Measurements from ENCODE around the gene HABP2.
A peak's percentile ranks its signal among the peaks of the same experiment; 100 is the strongest.

Gene HABP2

GRCh38 chr10:113538151-113538550 is 14.7 kb upstream of the HABP2 start:
- H3K36me3 ChIP-seq (ENCODE audit: control insufficient read depth in 2 of 2, insufficient read depth in 1 of 2, low read length in 2 of 2), result no peaks in the 10 kb centered on the region
- POLR2A ChIA-PET, result no interaction called here
- no peak overlapping the region for H3K27ac ChIP-seq (ENCODE audit: extremely low read depth, low read depth, low read length)
- CTCF ChIA-PET, result no interaction called here
- peak; percentile 56 for TF ChIP-seq ZNF398 (tag by site-specific recombination; IDR thresholded peaks at IDR 0.05)
- peak; percentile 54 for TF ChIP-seq ZFHX2 (tag by site-specific recombination; conservative IDR thresholded peaks at IDR 0.05)
- no peak for TF ChIP-seq PATZ1 (tag by site-specific recombination; IDR thresholded peaks at IDR 0.05)
- no peaks in the 10 kb centered on the region for H3K9me3 ChIP-seq (ENCODE audit: control insufficient read depth, insufficient read depth, low read depth, low read length)
- H3K4me1 ChIP-seq (ENCODE audit: control insufficient read depth, insufficient read depth, low read length), result no peaks in the 10 kb centered on the region
- no peak overlapping the region for H3K4me3 ChIP-seq (ENCODE audit: low read depth, low read length)

DNA sequence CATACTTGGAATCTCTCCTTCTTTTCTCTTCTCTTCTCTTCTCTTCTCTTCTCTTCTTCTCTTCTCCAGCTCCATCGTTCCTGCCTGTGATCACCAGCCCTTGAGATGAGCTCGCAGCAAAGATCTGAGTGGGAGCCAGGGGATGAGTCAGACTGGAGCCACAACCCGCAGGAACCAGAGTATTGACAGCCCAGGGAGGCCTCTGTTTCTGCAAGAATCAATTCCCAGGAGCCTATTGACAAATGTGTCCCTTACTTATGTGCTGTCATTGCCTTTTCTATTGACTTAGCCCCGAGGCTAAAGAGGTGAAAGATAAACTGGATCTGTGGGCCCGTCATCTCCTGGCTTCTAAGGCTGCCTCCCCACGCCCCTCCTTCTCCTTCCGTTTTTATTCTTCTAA is 13.1 kb upstream of the HABP2 start:
- CTCF ChIA-PET, result interaction anchor here (0.7 kb wide), 1 partner anchor 22 kb away, joined by 3 read pairs; no protein-coding TSS in a partner anchor
- no peaks in the 10 kb centered on the region for H3K9me3 ChIP-seq (ENCODE audit: control insufficient read depth, insufficient read depth, low read depth, low read length)
- POLR2A ChIA-PET, result no interaction called here
- H3K27ac ChIP-seq (ENCODE audit: extremely low read depth, low read depth, low read length), result no peak overlapping the region
- H3K4me1 ChIP-seq (ENCODE audit: control insufficient read depth, insufficient read depth, low read length), result no peaks in the 10 kb centered on the region
- no peak overlapping the region for H3K4me3 ChIP-seq (ENCODE audit: low read depth, low read length)
- H3K36me3 ChIP-seq (ENCODE audit: control insufficient read depth in 2 of 2, insufficient read depth in 1 of 2, low read length in 2 of 2), result no peaks in the 10 kb centered on the region
- no peak for TF ChIP-seq ZFP37 (tag by site-specific recombination; IDR thresholded peaks at IDR 0.05)
- no peak for TF ChIP-seq ZNF10 (tag by site-specific recombination; IDR thresholded peaks at IDR 0.05)
- TF ChIP-seq ZNF548 (tag by site-specific recombination; IDR thresholded peaks at IDR 0.05), result peak; percentile 64; the same call in 1 of the 2 replicates
- no peak for TF ChIP-seq ZBTB7A (tag by site-specific recombination; IDR thresholded peaks at IDR 0.05; ENCODE audit: low read depth)
- peak; percentile 27; the same call in 1 of the 2 replicates for TF ChIP-seq ZNF600 (tag by site-specific recombination; IDR thresholded peaks at IDR 0.05)
- TF ChIP-seq PRDM1 (tag by site-specific recombination; IDR thresholded peaks at IDR 0.05), result no peak
- TF ChIP-seq ZNF792 (tag by site-specific recombination; IDR thresholded peaks at IDR 0.05), result no peak
- TF ChIP-seq PRDM10 (tag by site-specific recombination; IDR thresholded peaks at IDR 0.05), result 0 out of 2 replicates have a peak, but pooled peaks have one; percentile 52
- no peak for TF ChIP-seq ZNF354C (tag by site-specific recombination; IDR thresholded peaks at IDR 0.05; ENCODE audit: borderline replicate concordance, low read depth)
- no peak for TF ChIP-seq ZNF366 (tag by site-specific recombination; conservative IDR thresholded peaks at IDR 0.05)
- TF ChIP-seq SP7 (tag by site-specific recombination; IDR thresholded peaks at IDR 0.05), result no peak
- TF ChIP-seq ZNF146 (tag by site-specific recombination; IDR thresholded peaks at IDR 0.05), result no peak
- no peak for TF ChIP-seq ZNF423 (tag by site-specific recombination; IDR thresholded peaks at IDR 0.05)
- no peak for TF ChIP-seq ZNF571 (tag by site-specific recombination; IDR thresholded peaks at IDR 0.05)
- no peak for TF ChIP-seq ZNF121 (tag by site-specific recombination; IDR thresholded peaks at IDR 0.05)
- TF ChIP-seq KLF9 (tag by site-specific recombination; IDR thresholded peaks at IDR 0.05; ENCODE audit: low read depth), result no peak
- peak; percentile 54 for TF ChIP-seq ZBTB17 (tag by site-specific recombination; IDR thresholded peaks at IDR 0.05)
- TF ChIP-seq, protein P1, sequence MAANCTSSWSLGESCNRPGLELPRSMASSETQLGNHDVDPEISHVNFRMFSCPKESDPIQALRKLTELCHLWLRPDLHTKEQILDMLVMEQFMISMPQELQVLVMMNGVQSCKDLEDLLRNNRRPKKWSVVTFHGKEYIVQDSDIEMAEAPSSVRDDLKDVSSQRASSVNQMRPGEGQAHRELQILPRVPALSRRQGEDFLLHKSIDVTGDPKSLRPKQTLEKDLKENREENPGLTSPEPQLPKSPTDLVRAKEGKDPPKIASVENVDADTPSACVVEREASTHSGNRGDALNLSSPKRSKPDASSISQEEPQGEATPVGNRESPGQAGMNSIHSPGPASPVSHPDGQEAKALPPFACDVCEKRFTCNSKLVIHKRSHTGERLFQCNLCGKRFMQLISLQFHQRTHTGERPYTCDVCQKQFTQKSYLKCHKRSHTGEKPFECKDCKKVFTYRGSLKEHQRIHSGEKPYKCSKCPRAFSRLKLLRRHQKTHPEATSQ (tag by site-specific recombination; IDR thresholded peaks at IDR 0.05), result no peak
- TF ChIP-seq, protein P2, sequence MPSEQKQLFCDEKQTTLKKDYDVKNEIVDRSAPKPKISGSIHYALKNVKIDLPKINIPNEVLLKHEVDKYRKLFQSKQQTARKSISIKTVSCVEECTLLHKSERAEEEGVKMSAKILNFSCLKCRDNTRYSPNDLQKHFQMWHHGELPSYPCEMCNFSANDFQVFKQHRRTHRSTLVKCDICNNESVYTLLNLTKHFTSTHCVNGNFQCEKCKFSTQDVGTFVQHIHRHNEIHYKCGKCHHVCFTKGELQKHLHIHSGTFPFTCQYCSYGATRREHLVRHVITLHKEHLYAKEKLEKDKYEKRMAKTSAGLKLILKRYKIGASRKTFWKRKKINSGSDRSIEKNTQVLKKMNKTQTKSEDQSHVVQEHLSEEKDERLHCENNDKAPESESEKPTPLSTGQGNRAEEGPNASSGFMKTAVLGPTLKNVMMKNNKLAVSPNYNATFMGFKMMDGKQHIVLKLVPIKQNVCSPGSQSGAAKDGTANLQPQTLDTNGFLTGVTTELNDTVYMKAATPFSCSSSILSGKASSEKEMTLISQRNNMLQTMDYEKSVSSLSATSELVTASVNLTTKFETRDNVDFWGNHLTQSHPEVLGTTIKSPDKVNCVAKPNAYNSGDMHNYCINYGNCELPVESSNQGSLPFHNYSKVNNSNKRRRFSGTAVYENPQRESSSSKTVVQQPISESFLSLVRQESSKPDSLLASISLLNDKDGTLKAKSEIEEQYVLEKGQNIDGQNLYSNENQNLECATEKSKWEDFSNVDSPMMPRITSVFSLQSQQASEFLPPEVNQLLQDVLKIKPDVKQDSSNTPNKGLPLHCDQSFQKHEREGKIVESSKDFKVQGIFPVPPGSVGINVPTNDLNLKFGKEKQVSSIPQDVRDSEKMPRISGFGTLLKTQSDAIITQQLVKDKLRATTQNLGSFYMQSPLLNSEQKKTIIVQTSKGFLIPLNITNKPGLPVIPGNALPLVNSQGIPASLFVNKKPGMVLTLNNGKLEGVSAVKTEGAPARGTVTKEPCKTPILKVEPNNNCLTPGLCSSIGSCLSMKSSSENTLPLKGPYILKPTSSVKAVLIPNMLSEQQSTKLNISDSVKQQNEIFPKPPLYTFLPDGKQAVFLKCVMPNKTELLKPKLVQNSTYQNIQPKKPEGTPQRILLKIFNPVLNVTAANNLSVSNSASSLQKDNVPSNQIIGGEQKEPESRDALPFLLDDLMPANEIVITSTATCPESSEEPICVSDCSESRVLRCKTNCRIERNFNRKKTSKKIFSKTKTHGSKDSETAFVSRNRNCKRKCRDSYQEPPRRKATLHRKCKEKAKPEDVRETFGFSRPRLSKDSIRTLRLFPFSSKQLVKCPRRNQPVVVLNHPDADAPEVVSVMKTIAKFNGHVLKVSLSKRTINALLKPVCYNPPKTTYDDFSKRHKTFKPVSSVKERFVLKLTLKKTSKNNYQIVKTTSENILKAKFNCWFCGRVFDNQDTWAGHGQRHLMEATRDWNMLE (tag by site-specific recombination; conservative IDR thresholded peaks at IDR 0.05; ENCODE audit: low read depth), result no peak

Data from HEK293 (cell line).